ENCODE results near the gene EXOG. TPM values are rescaled to one million over a fixed set of nuclear protein-coding genes. Genes with fewer than 3 reads are reported as not detected.
"Not testable (repeated sequence)": the region's sequence is repeated elsewhere in the genome, so short reads cannot be mapped to it uniquely, and the experiment has no call there.

Gene EXOG
- total RNA-seq, 1 donor from 2014 or later: 16.5 TPM

- no peak overlapping the region for H3K27ac Mint-ChIP-seq (ENCODE audit: unreplicated experiment)
- DNase-seq (ENCODE audit: low spot score): peak; percentile 82
- H3K4me3 Mint-ChIP-seq (ENCODE audit: unreplicated experiment): no peak overlapping the region
- H3K27me3 Mint-ChIP-seq (ENCODE audit: low read depth): no peaks in the 10 kb centered on the region
- H3K36me3 Mint-ChIP-seq (ENCODE audit: low read depth): no peaks in the 10 kb centered on the region
- peaks cover 3% of the 10 kb centered on the region for H3K4me1 Mint-ChIP-seq (ENCODE audit: low read depth)
- H3K9me3 Mint-ChIP-seq (ENCODE audit: low read depth): no peaks in the 10 kb centered on the region
- TF ChIP-seq CTCF (IDR thresholded peaks at IDR 0.05): no peak
Observed at GRCh38 chr3:38564631-38565338, 68.6 kb downstream of the EXOG start.

GRCh38 chr3:38565339-38566214, 69.4 kb downstream of the EXOG start:
- H3K27ac Mint-ChIP-seq (ENCODE audit: unreplicated experiment): no peak overlapping the region
- H3K27me3 Mint-ChIP-seq (ENCODE audit: low read depth): no peaks in the 10 kb centered on the region
- TF ChIP-seq CTCF (IDR thresholded peaks at IDR 0.05): no peak
- H3K36me3 Mint-ChIP-seq (ENCODE audit: low read depth): no peaks in the 10 kb centered on the region
- peak; percentile 73 for DNase-seq (ENCODE audit: low spot score)
- peaks cover 3% of the 10 kb centered on the region for H3K4me1 Mint-ChIP-seq (ENCODE audit: low read depth)
- H3K4me3 Mint-ChIP-seq (ENCODE audit: unreplicated experiment): no peak overlapping the region
- H3K9me3 Mint-ChIP-seq (ENCODE audit: low read depth): no peaks in the 10 kb centered on the region

GRCh38 chr3:38566215-38566528, 70.0 kb downstream of the EXOG start:
- H3K4me1 Mint-ChIP-seq (ENCODE audit: low read depth): peaks cover 3% of the 10 kb centered on the region
- peaks cover 3% of the 10 kb centered on the region for H3K9me3 Mint-ChIP-seq (ENCODE audit: low read depth)
- no peaks in the 10 kb centered on the region for H3K27me3 Mint-ChIP-seq (ENCODE audit: low read depth)
- TF ChIP-seq CTCF (IDR thresholded peaks at IDR 0.05): no peak
- no peak overlapping the region for H3K4me3 Mint-ChIP-seq (ENCODE audit: unreplicated experiment)
- DNase-seq (ENCODE audit: low spot score): peak; percentile 79
- no peak overlapping the region for H3K27ac Mint-ChIP-seq (ENCODE audit: unreplicated experiment)
- H3K36me3 Mint-ChIP-seq (ENCODE audit: low read depth): no peaks in the 10 kb centered on the region

GRCh38 chr3:38566794-38567193, 70.7 kb downstream of the EXOG start:
- not testable (repeated sequence) for H3K4me1 Mint-ChIP-seq (ENCODE audit: low read depth); H3K27me3 Mint-ChIP-seq (ENCODE audit: low read depth); H3K4me3 Mint-ChIP-seq (ENCODE audit: unreplicated experiment); H3K9me3 Mint-ChIP-seq (ENCODE audit: low read depth); H3K36me3 Mint-ChIP-seq (ENCODE audit: low read depth); H3K27ac Mint-ChIP-seq (ENCODE audit: unreplicated experiment)
- DNase-seq (ENCODE audit: low spot score): peak; percentile 36

GRCh38 chr3:38567498-38567897, 71.4 kb downstream of the EXOG start:
- peak; percentile 53 for DNase-seq (ENCODE audit: low spot score)
- no peak for TF ChIP-seq CTCF (IDR thresholded peaks at IDR 0.05)
- Mint-ChIP-seq H3K4me1 (ENCODE audit: low read depth) (peaks cover 3% of the 10 kb centered on the region), H3K9me3 (ENCODE audit: low read depth) (peaks cover 3% of the 10 kb centered on the region), H3K4me3 (ENCODE audit: unreplicated experiment) (no peak overlapping the region), H3K36me3 (ENCODE audit: low read depth) (no peaks in the 10 kb centered on the region), H3K27me3 (ENCODE audit: low read depth) (no peaks in the 10 kb centered on the region), H3K27ac (ENCODE audit: unreplicated experiment) (no peak overlapping the region)

All from chondrocyte (in vitro differentiated cells).